Duodenal mucosa (tissue), 2 donors: ENCODE measurements around the gene SLC1A6.
"Not testable (repeated sequence)": the region's sequence is repeated elsewhere in the genome, so short reads cannot be mapped to it uniquely, and the experiment has no call there.

Experiments used
- H3K27ac ChIP-seq: one replicate; pipeline ENCODE4 v1.7.0; 2013; ENCODE audit warnings: low read depth, low read length
- H3K27me3 ChIP-seq, 2 donors: one replicate each; pipeline ENCODE4 v1.7.0; 2013; ENCODE audit warnings: low read length in 2 of 2, control low read depth in 1 of 2; ENCODE audit not compliant: insufficient read depth in 2 of 2, control insufficient read depth in 1 of 2
- H3K36me3 ChIP-seq, 2 donors: one replicate each; pipeline ENCODE4 v1.7.0; 2013; ENCODE audit warnings: low read length in 2 of 2, control low read depth in 1 of 2; ENCODE audit not compliant: insufficient read depth in 2 of 2, control insufficient read depth in 1 of 2
- H3K4me1 ChIP-seq, 2 donors: one replicate each; pipeline ENCODE4 v1.7.0; 2013; ENCODE audit warnings: low read length in 2 of 2, control low read depth in 1 of 2; ENCODE audit not compliant: insufficient read depth in 2 of 2, control insufficient read depth in 1 of 2
- H3K4me3 ChIP-seq, 2 donors: one replicate each; pipeline ENCODE4 v1.7.0; 2013; ENCODE audit warnings: low read length in 2 of 2, low read depth in 1 of 2
- H3K9ac ChIP-seq, 2 donors: one replicate each; pipeline ENCODE4 v1.7.0; 2013; ENCODE audit warnings: low read length in 2 of 2, low read depth in 1 of 2
- H3K9me3 ChIP-seq, 2 donors: one replicate each; pipeline ENCODE4 v1.7.0; 2013; ENCODE audit warnings: low read length in 2 of 2, control low read depth in 1 of 2; ENCODE audit not compliant: control insufficient read depth in 1 of 2

SLC1A6 gene

GRCh38 chr19:14979476-14980255 is at the start of gene SLC1A6:
Gene SLC1A6, minus strand, starts transcription at chr19:14979864. Its CDS starts 6,954 bp downstream, at chr19:14972910.
- Histone ChIP-seq H3K36me3 (no peaks in the 10 kb centered on the region), H3K27ac (no peak within 1 kb of the TSS), H3K9ac (no peak within 1 kb of the TSS), H3K9me3 (no peaks in the 10 kb centered on the region), H3K27me3 (peaks cover 22 to 26% of the 10 kb centered on the region in 2 donors), H3K4me3 (no peak within 1 kb of the TSS), H3K4me1 (no peaks in the 10 kb centered on the region)

- Histone ChIP-seq H3K4me3 (no peak overlapping the region), H3K36me3 (no peaks in the 10 kb centered on the region), H3K4me1 (no peaks in the 10 kb centered on the region), H3K27ac (no peak overlapping the region), H3K27me3 (no peaks in the 10 kb centered on the region), H3K9me3 (no peaks in the 10 kb centered on the region), H3K9ac (no peak overlapping the region)
Measured at GRCh38 chr19:15028490-15028889, 48.8 kb upstream of the SLC1A6 start.

GRCh38 chr19:15025217-15025616 is 45.6 kb upstream of the SLC1A6 start:
- Histone ChIP-seq H3K27me3 (no peaks in the 10 kb centered on the region), H3K9me3 (no peaks in the 10 kb centered on the region)

GRCh38 chr19:15022752-15023151 is 43.1 kb upstream of the SLC1A6 start:
- Histone ChIP-seq H3K9ac (no peak overlapping the region), H3K27me3 (no peaks in the 10 kb centered on the region), H3K36me3 (no peaks in the 10 kb centered on the region), H3K4me1 (no peaks in the 10 kb centered on the region), H3K4me3 (no peak overlapping the region), H3K27ac (no peak overlapping the region), H3K9me3 (no peaks in the 10 kb centered on the region)

More at GRCh38 chr19:15025217-15025616, 45.6 kb upstream of the SLC1A6 start:
- Histone ChIP-seq H3K9ac (no peak overlapping the region), H3K4me3 (no peak overlapping the region), H3K36me3 (no peaks in the 10 kb centered on the region), H3K4me1 (no peaks in the 10 kb centered on the region), H3K27ac (no peak overlapping the region)

GRCh38 chr19:15021286-15022007 is 41.8 kb upstream of the SLC1A6 start:
- Histone ChIP-seq H3K9ac (no peak overlapping the region), H3K27ac (no peak overlapping the region), H3K9me3 (no peaks in the 10 kb centered on the region), H3K36me3 (no peaks in the 10 kb centered on the region), H3K4me3 (no peak overlapping the region), H3K4me1 (no peaks in the 10 kb centered on the region), H3K27me3 (no peaks in the 10 kb centered on the region)

- H3K9me3 ChIP-seq, H3K4me3 ChIP-seq, H3K36me3 ChIP-seq, H3K4me1 ChIP-seq, H3K27me3 ChIP-seq, H3K9ac ChIP-seq, H3K27ac ChIP-seq: not testable (repeated sequence)
Measured at GRCh38 chr19:15018836-15019235, 39.2 kb upstream of the SLC1A6 start.

GRCh38 chr19:15015946-15016542 is 36.4 kb upstream of the SLC1A6 start:
- H3K36me3 ChIP-seq, result no peaks in the 10 kb centered on the region
- H3K4me1 ChIP-seq, result no peaks in the 10 kb centered on the region
- no peak overlapping the region for H3K9ac ChIP-seq
- H3K27me3 ChIP-seq, result no peaks in the 10 kb centered on the region
- no peaks in the 10 kb centered on the region for H3K9me3 ChIP-seq
- H3K27ac ChIP-seq, result no peak overlapping the region
- H3K4me3 ChIP-seq, result no peak overlapping the region

- Histone ChIP-seq H3K4me1 (no peaks in the 10 kb centered on the region), H3K27me3 (no peaks in the 10 kb centered on the region), H3K27ac (no peak overlapping the region), H3K9ac (no peak overlapping the region), H3K9me3 (no peaks in the 10 kb centered on the region), H3K4me3 (no peak overlapping the region), H3K36me3 (no peaks in the 10 kb centered on the region)
Measured at GRCh38 chr19:15014579-15014978, 34.9 kb upstream of the SLC1A6 start.

GRCh38 chr19:15010501-15011300 is 31.0 kb upstream of the SLC1A6 start:
- no peak overlapping the region for H3K4me3 ChIP-seq
- H3K36me3 ChIP-seq, result no peaks in the 10 kb centered on the region
- H3K27me3 ChIP-seq, result no peaks in the 10 kb centered on the region
- no peak overlapping the region for H3K27ac ChIP-seq
- no peak overlapping the region for H3K9ac ChIP-seq
- H3K9me3 ChIP-seq, result no peaks in the 10 kb centered on the region
- H3K4me1 ChIP-seq, result no peaks in the 10 kb centered on the region
